GM23338 (cell line): ENCODE measurements around the gene ZNF214. TPM values are rescaled to one million over a fixed set of nuclear protein-coding genes. Genes with fewer than 3 reads are reported as not detected.

Source experiments
- ATAC-seq: fragments of 200-7000 bp; cut with Tn5 transposase; 3 replicates; pipeline ENCODE4 v1.9.1; 2020
- DNase-seq: peaks from one replicate; pipeline ENCODE4 v3.0.0-alpha.2; 2015; ENCODE audit warnings: low spot score
- H2AFZ ChIP-seq: fragments of 200-600 bp; sonication (generic); 2 replicates; pipeline ENCODE4 v1.8.0; 2016; ENCODE audit warnings: antibody characterized with exemption, mild to moderate bottlenecking, moderate library complexity
- H3F3A ChIP-seq: fragments of 200-600 bp; sonication (generic); replicated peaks from 2 replicates; pipeline ENCODE4 v1.8.0; 2017; ENCODE audit warnings: antibody characterized with exemption, mixed run types, low read depth
- H3K27ac ChIP-seq: fragments of 200-600 bp; sonication (generic); 2 replicates; pipeline ENCODE4 v1.6.1; 2016; ENCODE audit warnings: low read depth
- H3K27me3 ChIP-seq: fragments of 200-600 bp; sonication (generic); 2 replicates; pipeline ENCODE4 v1.8.0; 2016; ENCODE audit warnings: mild to moderate bottlenecking, mixed run types, moderate library complexity; ENCODE audit not compliant: insufficient read depth
- H3K36me3 ChIP-seq: fragments of 200-600 bp; sonication (generic); 2 replicates; pipeline ENCODE4 v1.8.0; 2016; ENCODE audit warnings: mild to moderate bottlenecking; ENCODE audit not compliant: insufficient read depth
- H3K4me1 ChIP-seq: fragments of 200-600 bp; sonication (generic); 2 replicates; pipeline ENCODE4 v1.8.0; 2016; ENCODE audit warnings: mild to moderate bottlenecking, moderate library complexity; ENCODE audit not compliant: insufficient read depth
- H3K4me2 ChIP-seq: fragments of 200-600 bp; sonication (generic); 2 replicates; pipeline ENCODE4 v1.7.1; 2017; ENCODE audit warnings: mixed run types
- H3K4me3 ChIP-seq: fragments of 200-600 bp; sonication (generic); 2 replicates; pipeline ENCODE4 v1.6.1; 2016; ENCODE audit warnings: mixed run types
- H3K79me2 ChIP-seq: fragments of 200-600 bp; sonication (generic); replicated peaks from 2 replicates; pipeline ENCODE4 v1.8.0; 2017; ENCODE audit warnings: mild to moderate bottlenecking; ENCODE audit not compliant: insufficient read depth
- H3K9me2 ChIP-seq: fragments of 200-600 bp; sonication (generic); 2 replicates; pipeline ENCODE4 v1.8.0; 2017; ENCODE audit not compliant: insufficient read depth
- H4K20me1 ChIP-seq: fragments of 200-600 bp; sonication (generic); replicated peaks from 2 replicates; pipeline ENCODE4 v1.8.0; 2017; ENCODE audit warnings: mild to moderate bottlenecking; ENCODE audit not compliant: insufficient read depth
- H3K27ac Mint-ChIP-seq: 2 replicates; pipeline ENCODE4 v1.8.0; 2020; ENCODE audit warnings: inconsistent platforms, mild to moderate bottlenecking, moderate library complexity, mixed read lengths
- H3K27me3 Mint-ChIP-seq: 3 replicates; pipeline ENCODE4 v1.8.0; 2022; ENCODE audit warnings: low read depth, mild to moderate bottlenecking, moderate library complexity, mixed read lengths, inconsistent platforms; ENCODE audit not compliant: insufficient read depth, poor library complexity
- H3K36me3 Mint-ChIP-seq: 3 replicates; pipeline ENCODE4 v1.8.0; 2021; ENCODE audit warnings: low read depth, mild to moderate bottlenecking, inconsistent platforms, moderate library complexity, mixed read lengths
- H3K4me1 Mint-ChIP-seq: 3 replicates; pipeline ENCODE4 v1.8.0; 2020; ENCODE audit warnings: mild to moderate bottlenecking, inconsistent platforms, mixed read lengths
- H3K4me3 Mint-ChIP-seq: 3 replicates; pipeline ENCODE4 v1.8.0; 2021; ENCODE audit warnings: moderate library complexity, mild to moderate bottlenecking, inconsistent platforms, mixed read lengths
- H3K9me3 Mint-ChIP-seq: 3 replicates; pipeline ENCODE4 v1.8.0; 2020; ENCODE audit warnings: moderate library complexity, mild to moderate bottlenecking, inconsistent platforms, mixed read lengths
- CREB1 ChIP-seq: fragments of 250-450 bp; sonication (Bioruptor Pico); IDR thresholded peaks from 2 replicates; pipeline ENCODE4 v1.5.0; 2020; ENCODE audit warnings: low read depth, mild to moderate bottlenecking, moderate library complexity
- CTCF ChIP-seq, 2 experiments: fragments of 200-600 bp in 1 of 2; sonication (generic) in 1 of 2; conservative IDR thresholded peaks; 2 replicates each; pipeline versions ENCODE4 v1.5.1 to v1.6.1; 2016 to 2017; ENCODE audit warnings: antibody characterized with exemption in 2 of 2, low read depth in 2 of 2, mild to moderate bottlenecking in 2 of 2, moderate library complexity in 1 of 2
- ETS1 ChIP-seq: IDR thresholded peaks from 2 replicates; pipeline ENCODE4 v1.6.1; 2016; ENCODE audit warnings: antibody characterized with exemption
- EZH2 ChIP-seq: fragments of 200-600 bp; sonication (generic); IDR thresholded peaks from one replicate; pipeline ENCODE4 v1.8.0; 2017; ENCODE audit warnings: antibody characterized with exemption, mild to moderate bottlenecking, low read depth; ENCODE audit not compliant: unreplicated experiment
- EZH2phosphoT487 ChIP-seq: fragments of 200-600 bp; sonication (generic); IDR thresholded peaks from one replicate; pipeline ENCODE4 v1.8.1; 2018; ENCODE audit warnings: antibody characterized with exemption; ENCODE audit not compliant: unreplicated experiment
- JUNB ChIP-seq: IDR thresholded peaks from one replicate; pipeline ENCODE4 v1.6.1; 2016; ENCODE audit warnings: antibody characterized with exemption; ENCODE audit not compliant: unreplicated experiment
- NANOG ChIP-seq: IDR thresholded peaks from 2 replicates; pipeline ENCODE4 v1.6.1; 2016; ENCODE audit warnings: antibody characterized with exemption, borderline replicate concordance
- POLR2AphosphoS5 ChIP-seq: IDR thresholded peaks from 2 replicates; pipeline ENCODE4 v1.6.1; 2016; ENCODE audit warnings: antibody characterized with exemption, low read depth
- REST ChIP-seq: IDR thresholded peaks from one replicate; pipeline ENCODE4 v1.6.1; 2018; ENCODE audit warnings: antibody characterized with exemption; ENCODE audit not compliant: unreplicated experiment
- STAT1 ChIP-seq: IDR thresholded peaks from one replicate; pipeline ENCODE4 v1.6.1; 2016; ENCODE audit warnings: antibody characterized with exemption; ENCODE audit not compliant: unreplicated experiment
- ZNF114 ChIP-seq: fragments of 250-450 bp; sonication (Bioruptor Pico); IDR thresholded peaks from 2 replicates; pipeline ENCODE4 v1.5.0; 2020; ENCODE audit warnings: mild to moderate bottlenecking, moderate library complexity
- ZNF331 ChIP-seq: fragments of 250-450 bp; sonication (Bioruptor Pico); IDR thresholded peaks from 2 replicates; pipeline ENCODE4 v1.5.0; 2020; ENCODE audit warnings: low read depth, mild to moderate bottlenecking, moderate library complexity
- ZNF462 ChIP-seq: fragments of 250-450 bp; sonication (Bioruptor Pico); IDR thresholded peaks from 2 replicates; pipeline ENCODE4 v1.5.0; 2020; ENCODE audit warnings: mild to moderate bottlenecking, moderate library complexity
- polyA plus RNA-seq: library from polyadenylated mRNA; unstranded; fragments of >200 nt; fragmentation: Nextera tagmentation; extraction: Ambion mirVana; gene quantifications from 2 replicates; pipeline ENCODE4 v1.2.1, GENCODE V29; 2016
- total RNA-seq: library from RNA; depleted of rRNA; stranded (reverse); fragments of >200 nt; shearing (Covaris generic); gene quantifications from 2 replicates; pipeline ENCODE4 v1.2.3, GENCODE V29; 2014

Gene ZNF214
- total and polyA plus RNA-seq, 2 experiments from 2014 or later, result 2.4 to 4.3 TPM

GRCh38 chr11:7030836-7031235 lies 10.7 kb upstream of the ZNF214 start:
- ATAC-seq, result peak; percentile 71
- peak; percentile 14 for DNase-seq
- TF ChIP-seq CREB1 (CRISPR knock-in tag), result no peak
- TF ChIP-seq JUNB, result no peak
- TF ChIP-seq ZNF114 (CRISPR knock-in tag), result no peak
- no peak for TF ChIP-seq EZH2
- no peak for TF ChIP-seq ZNF331 (CRISPR knock-in tag)
- TF ChIP-seq ETS1, result no peak
- no peak for TF ChIP-seq ZNF462 (CRISPR knock-in tag)
- TF ChIP-seq CTCF (conservative IDR thresholded peaks at IDR 0.05; ENCODE audit: low read depth in 2 of 2), result no peak
- no peak for TF ChIP-seq EZH2phosphoT487
- no peak for TF ChIP-seq NANOG
- no peak for TF ChIP-seq POLR2AphosphoS5
- no peak for TF ChIP-seq REST
- no peak for TF ChIP-seq STAT1

More at GRCh38 chr11:7030836-7031235, 10.7 kb upstream of the ZNF214 start:
- Mint-ChIP-seq H3K27ac (no peak overlapping the region), H3K9me3 (no peaks in the 10 kb centered on the region), H3K4me3 (no peak overlapping the region), H3K4me1 (no peaks in the 10 kb centered on the region), H3K36me3 (no peaks in the 10 kb centered on the region), H3K27me3 (no peaks in the 10 kb centered on the region)
- H3K27me3 ChIP-seq, result no peaks in the 10 kb centered on the region
- H3K4me3 ChIP-seq, result no peak overlapping the region
- H3K79me2 ChIP-seq, result no peaks in the 10 kb centered on the region
- H3K27ac ChIP-seq, result no peak overlapping the region
- H4K20me1 ChIP-seq, result no peaks in the 10 kb centered on the region
- no peaks in the 10 kb centered on the region for H3K36me3 ChIP-seq
- H2AFZ ChIP-seq, result peak overlapping the region; percentile 56
- no peaks in the 10 kb centered on the region for H3K9me2 ChIP-seq
- no peaks in the 10 kb centered on the region for H3F3A ChIP-seq
- H3K4me1 ChIP-seq, result no peaks in the 10 kb centered on the region
- no peak overlapping the region for H3K4me2 ChIP-seq
